Measurements from ENCODE around the gene OR1M1.

DNA sequence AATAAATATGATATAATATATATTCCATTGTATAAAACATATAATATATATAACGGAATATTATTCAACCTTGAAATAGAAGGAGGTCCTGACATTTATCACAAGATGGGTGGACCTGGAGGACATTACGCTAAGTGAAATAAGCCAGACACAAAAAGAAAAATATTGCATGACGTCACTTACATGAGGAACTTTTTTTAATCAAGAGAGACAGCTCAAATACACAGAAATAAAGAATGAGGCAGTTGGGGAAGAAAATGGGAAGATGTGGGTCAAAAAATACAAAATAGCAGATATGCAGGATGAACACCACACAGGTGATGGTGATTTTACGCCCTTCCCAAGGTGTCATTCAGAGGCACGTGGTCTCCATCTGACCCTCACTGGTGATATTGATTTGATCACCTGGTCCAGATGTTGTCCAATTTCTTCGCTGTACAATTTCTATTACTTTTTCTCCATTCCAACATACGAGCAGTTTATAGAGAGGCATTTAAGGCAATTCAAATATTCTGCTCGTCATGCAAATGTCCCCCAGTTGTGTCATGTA, 52.8 kb downstream of the OR1M1 start:
- TF ChIP-seq CTCF (IDR thresholded peaks at IDR 0.05) (no peak), EP300 (IDR thresholded peaks at IDR 0.05) (no peak)

Data from gastroesophageal sphincter (tissue), 3 donors.